Trophoblast cell (in vitro differentiated cells and primary cell): ENCODE data around the gene CFAP99.
"Not testable (repeated sequence)": the region's sequence is repeated elsewhere in the genome, so short reads cannot be mapped to it uniquely, and the experiment has no call there.

Experiments used
- DNase-seq, 2 donors: peaks; one replicate each; pipeline ENCODE4 v3.0.0-alpha.2; 2016
- H2AFZ ChIP-seq: 2 replicates; pipeline ENCODE4 v1.6.1; 2013; ENCODE audit warnings: low read length, moderate library complexity, mild to moderate bottlenecking; ENCODE audit not compliant: insufficient read depth, poor library complexity
- H2AK5ac ChIP-seq: 2 replicates; pipeline ENCODE4 v1.6.1; 2013; ENCODE audit warnings: mild to moderate bottlenecking, low read length
- H2BK120ac ChIP-seq: 2 replicates; pipeline ENCODE4 v1.6.1; 2013; ENCODE audit warnings: low read length, mild to moderate bottlenecking, moderate library complexity; ENCODE audit not compliant: insufficient read depth, poor library complexity
- H2BK12ac ChIP-seq: 2 replicates; pipeline ENCODE4 v1.6.1; 2013; ENCODE audit warnings: mild to moderate bottlenecking, low read length, moderate library complexity
- H2BK5ac ChIP-seq: 2 replicates; pipeline ENCODE4 v1.6.1; 2013; ENCODE audit warnings: low read length, low read depth, moderate library complexity, mild to moderate bottlenecking; ENCODE audit not compliant: poor library complexity
- H3K14ac ChIP-seq: 2 replicates; pipeline ENCODE4 v1.6.1; 2013; ENCODE audit warnings: mild to moderate bottlenecking, low read length
- H3K18ac ChIP-seq: 2 replicates; pipeline ENCODE4 v1.6.1; 2013; ENCODE audit warnings: mild to moderate bottlenecking, low read length
- H3K23ac ChIP-seq: 2 replicates; pipeline ENCODE4 v1.6.1; 2013; ENCODE audit warnings: low read length
- H3K27ac ChIP-seq: 2 replicates; pipeline ENCODE4 v1.5.1; 2013; ENCODE audit warnings: low read depth, mild to moderate bottlenecking, inconsistent platforms, low read length, moderate library complexity
- H3K27me3 ChIP-seq: 2 replicates; pipeline ENCODE4 v1.6.1; 2013; ENCODE audit warnings: inconsistent platforms, mild to moderate bottlenecking, low read length, moderate library complexity; ENCODE audit not compliant: insufficient read depth
- H3K36me3 ChIP-seq, 2 experiments: 1 replicate in 1 of 2; 2 replicates in 1 of 2; pipeline ENCODE4 v1.6.1; 2013; ENCODE audit warnings: low read length in 2 of 2, mild to moderate bottlenecking in 2 of 2, moderate library complexity in 1 of 2; ENCODE audit not compliant: insufficient read depth in 2 of 2, control insufficient read depth in 1 of 2
- H3K4ac ChIP-seq: 2 replicates; pipeline ENCODE4 v1.6.1; 2013; ENCODE audit warnings: low read depth, mild to moderate bottlenecking, low read length, moderate library complexity
- H3K4me1 ChIP-seq, 2 experiments: 1 replicate in 1 of 2; 2 replicates in 1 of 2; pipeline ENCODE4 v1.6.1; 2013; ENCODE audit warnings: low read length in 2 of 2, mild to moderate bottlenecking in 2 of 2, moderate library complexity in 1 of 2; ENCODE audit not compliant: insufficient read depth in 2 of 2, control insufficient read depth in 1 of 2
- H3K4me2 ChIP-seq: 2 replicates; pipeline ENCODE4 v1.6.1; 2013; ENCODE audit warnings: inconsistent platforms, mild to moderate bottlenecking, low read length, moderate library complexity
- H3K4me3 ChIP-seq: 2 replicates; pipeline ENCODE4 v1.5.1; 2013; ENCODE audit warnings: mild to moderate bottlenecking, low read depth, low read length, inconsistent platforms
- H3K79me1 ChIP-seq: one replicate; pipeline ENCODE4 v1.6.1; 2013; ENCODE audit warnings: low read length
- H3K79me2 ChIP-seq: 2 replicates; pipeline ENCODE4 v1.6.1; 2013; ENCODE audit warnings: low read length, mild to moderate bottlenecking; ENCODE audit not compliant: control insufficient read depth, insufficient read depth, poor library complexity
- H3K9ac ChIP-seq: 2 replicates; pipeline ENCODE4 v1.6.1; 2013; ENCODE audit warnings: mild to moderate bottlenecking, low read length
- H3K9me3 ChIP-seq: 2 replicates; pipeline ENCODE4 v1.6.1; 2013; ENCODE audit warnings: low read depth, mild to moderate bottlenecking, control low read depth, inconsistent platforms, low read length; ENCODE audit not compliant: insufficient read depth
- H4K12ac ChIP-seq: 2 replicates; pipeline ENCODE4 v1.6.1; 2013; ENCODE audit warnings: low read depth, mild to moderate bottlenecking, low read length, moderate library complexity
- H4K8ac ChIP-seq: 2 replicates; pipeline ENCODE4 v1.6.1; 2013; ENCODE audit warnings: low read depth, mild to moderate bottlenecking, low read length, moderate library complexity
- H4K91ac ChIP-seq: one replicate; pipeline ENCODE4 v1.6.1; 2013; ENCODE audit warnings: low read depth, mild to moderate bottlenecking, low read length, moderate library complexity
- WGBS: extraction: QIAGEN DNeasy Blood & Tissue Kit; methylation state at CpG from one replicate; pipeline ENCODE4 v1.1.7; 2013; ENCODE audit warnings: missing lambda C conversion rate; ENCODE audit not compliant: insufficient read length, insufficient coverage; ENCODE audit errors: extremely low coverage; 5-methylcytosine and 5-hydroxymethylcytosine counted together

CFAP99 gene

DNA sequence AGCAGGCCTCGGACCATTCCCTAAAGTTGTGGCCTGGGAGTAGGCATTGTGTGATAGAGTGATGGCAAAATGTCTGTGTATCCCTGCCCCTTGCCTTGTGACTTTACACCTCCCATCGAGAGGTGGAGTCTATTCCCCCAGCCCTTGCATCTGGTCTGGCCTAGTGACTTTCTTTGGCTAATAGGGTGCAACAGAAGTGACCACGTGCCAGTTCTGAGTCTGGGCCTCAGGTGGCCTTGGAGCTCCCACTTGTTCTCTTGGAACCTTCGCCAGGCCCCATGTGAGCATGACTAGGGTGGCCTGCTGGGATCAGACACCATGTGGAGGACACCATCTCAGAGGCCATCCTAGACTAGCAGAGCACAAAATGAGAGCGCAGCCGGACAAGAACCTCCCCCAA is 46.3 kb downstream of the CFAP99 start:
- Histone ChIP-seq H2AK5ac (no peak overlapping the region), H3K36me3 (peaks cover 0 to 5% of the 10 kb centered on the region in 2 experiments), H2BK12ac (no peak overlapping the region), H4K91ac (no peak overlapping the region), H3K79me2 (peaks cover 18% of the 10 kb centered on the region), H4K12ac (no peak overlapping the region), H3K9me3 (no peaks in the 10 kb centered on the region), H3K18ac (no peak overlapping the region), H3K23ac (no peak overlapping the region), H3K4me1 (peaks cover 8 to 14% of the 10 kb centered on the region in 2 experiments), H2BK120ac (no peak overlapping the region), H4K8ac (no peak overlapping the region), H3K27me3 (peaks cover 3% of the 10 kb centered on the region), H3K4me3 (no peak overlapping the region), H2AFZ (no peak overlapping the region), H3K79me1 (peaks cover 14% of the 10 kb centered on the region), H3K4ac (no peak overlapping the region), H3K9ac (no peak overlapping the region), H3K4me2 (no peak overlapping the region), H2BK5ac (no peak overlapping the region), H3K14ac (no peak overlapping the region), H3K27ac (no peak overlapping the region)
- no CpG with 5 or more reads among the region's 6 CpGs for WGBS
- DNase-seq: no peak

DNA sequence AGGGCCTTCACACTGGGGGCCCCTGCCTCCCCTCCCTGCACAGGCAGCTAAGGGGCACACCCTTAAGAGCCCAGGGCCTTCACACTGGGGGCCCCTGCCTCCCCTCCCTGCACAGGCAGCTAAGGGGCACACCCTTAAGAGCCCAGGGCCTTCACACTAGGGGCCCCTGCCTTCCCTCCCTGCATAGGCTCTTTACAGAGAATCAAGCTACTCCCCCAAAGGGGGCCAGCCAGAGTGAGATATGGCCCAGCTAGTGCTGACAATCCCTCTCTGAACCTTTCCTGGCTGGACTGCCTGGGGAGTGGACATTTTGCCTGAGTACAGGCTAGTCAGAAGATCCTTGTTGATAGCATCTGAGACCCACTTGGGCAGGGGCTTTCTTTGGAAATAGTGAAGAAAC is 46.8 kb downstream of the CFAP99 start:
- Histone ChIP-seq H3K4me1 (peaks cover 8 to 15% of the 10 kb centered on the region in 2 experiments), H3K79me2 (peaks cover 19% of the 10 kb centered on the region), H3K79me1 (peaks cover 14% of the 10 kb centered on the region)
- H2BK120ac ChIP-seq, H3K23ac ChIP-seq, H4K91ac ChIP-seq, H3K4me2 ChIP-seq, H3K27me3 ChIP-seq, H3K36me3 ChIP-seq, H2BK12ac ChIP-seq, H4K8ac ChIP-seq, H3K14ac ChIP-seq, H2AK5ac ChIP-seq, H2AFZ ChIP-seq, H3K9ac ChIP-seq, DNase-seq, H3K9me3 ChIP-seq, H3K4ac ChIP-seq, H3K4me3 ChIP-seq, H3K27ac ChIP-seq, H3K18ac ChIP-seq, H4K12ac ChIP-seq, H2BK5ac ChIP-seq: not testable (repeated sequence)

DNA sequence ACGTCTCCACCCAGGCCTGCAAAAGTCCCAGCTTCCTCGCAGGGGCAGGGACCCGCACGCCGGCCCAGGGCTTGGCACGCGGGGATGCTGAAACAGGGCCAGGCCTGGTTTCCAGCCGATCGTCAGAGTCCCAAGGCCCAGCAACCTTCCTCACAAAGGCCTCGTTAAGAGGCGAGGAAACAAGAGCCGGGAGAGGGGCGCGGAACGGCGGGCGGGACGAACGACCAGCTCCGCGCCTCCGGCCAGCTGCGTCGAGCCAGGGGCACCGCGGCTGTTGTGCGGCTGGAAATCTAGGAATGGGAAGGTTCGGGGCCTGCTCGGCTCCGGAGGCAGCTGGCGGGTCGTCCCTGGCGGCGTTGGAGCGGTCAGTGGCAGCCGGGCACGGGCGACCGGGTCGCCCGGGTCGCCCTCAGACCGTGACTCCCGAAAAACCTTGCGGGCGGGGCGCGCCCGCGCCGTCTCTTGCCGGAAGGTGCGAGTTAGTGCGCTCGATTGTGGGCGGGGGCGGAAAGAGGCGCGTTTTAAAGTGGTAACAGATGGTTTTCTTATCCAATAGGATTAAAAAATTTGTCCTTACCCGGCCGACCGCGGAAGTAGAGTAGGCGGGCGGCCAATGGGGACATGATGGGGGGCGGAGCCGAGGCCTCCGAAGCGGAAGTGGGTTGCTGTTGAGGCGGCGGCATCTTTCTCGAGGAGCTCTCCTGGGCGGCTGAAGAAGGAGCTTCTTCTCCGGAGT is 49.9 kb downstream of the CFAP99 start, which contains the start of gene RNF4:
Gene RNF4, plus strand, starts transcription at position 651 of the 736 bp plus-strand sequence. CDS start 21,388 bp downstream, outside the sequence.
- H3K79me2 ChIP-seq: peaks cover 28% of the 10 kb centered on the region
- H3K14ac ChIP-seq: peak within 1 kb of the TSS; percentile 98
- no peak within 1 kb of the TSS for H2BK12ac ChIP-seq
- peaks cover 14 to 16% of the 10 kb centered on the region in 2 experiments for H3K36me3 ChIP-seq
- peaks cover 2% of the 10 kb centered on the region for H3K27me3 ChIP-seq
- H2AFZ ChIP-seq: peak within 1 kb of the TSS; percentile 90
- peak within 1 kb of the TSS; percentile 90 for H3K4me2 ChIP-seq
- peak within 1 kb of the TSS; percentile 60 for H3K27ac ChIP-seq
- H3K4me3 ChIP-seq: peak within 1 kb of the TSS; percentile 90
- peak within 1 kb of the TSS; percentile 91 for H4K91ac ChIP-seq
- H2BK120ac ChIP-seq: peak within 1 kb of the TSS; percentile 86
- no peak within 1 kb of the TSS for H3K23ac ChIP-seq
- peak within 1 kb of the TSS; percentile 95 for H2AK5ac ChIP-seq
- DNase-seq: peak; percentile 96 to 97
- H3K4me1 ChIP-seq: peaks cover 5 to 10% of the 10 kb centered on the region in 2 experiments
- peak within 1 kb of the TSS; percentile 85 for H3K18ac ChIP-seq
- peak within 1 kb of the TSS; percentile 95 for H4K12ac ChIP-seq
- H3K4ac ChIP-seq: peak within 1 kb of the TSS; percentile 99
- H4K8ac ChIP-seq: peak within 1 kb of the TSS; percentile 96
- peaks cover 14% of the 10 kb centered on the region for H3K79me1 ChIP-seq
- no CpG with 5 or more reads among the region's 74 CpGs for WGBS
- no peaks in the 10 kb centered on the region for H3K9me3 ChIP-seq
- peak within 1 kb of the TSS; percentile 82 for H2BK5ac ChIP-seq
- H3K9ac ChIP-seq: peak within 1 kb of the TSS; percentile 93

DNA sequence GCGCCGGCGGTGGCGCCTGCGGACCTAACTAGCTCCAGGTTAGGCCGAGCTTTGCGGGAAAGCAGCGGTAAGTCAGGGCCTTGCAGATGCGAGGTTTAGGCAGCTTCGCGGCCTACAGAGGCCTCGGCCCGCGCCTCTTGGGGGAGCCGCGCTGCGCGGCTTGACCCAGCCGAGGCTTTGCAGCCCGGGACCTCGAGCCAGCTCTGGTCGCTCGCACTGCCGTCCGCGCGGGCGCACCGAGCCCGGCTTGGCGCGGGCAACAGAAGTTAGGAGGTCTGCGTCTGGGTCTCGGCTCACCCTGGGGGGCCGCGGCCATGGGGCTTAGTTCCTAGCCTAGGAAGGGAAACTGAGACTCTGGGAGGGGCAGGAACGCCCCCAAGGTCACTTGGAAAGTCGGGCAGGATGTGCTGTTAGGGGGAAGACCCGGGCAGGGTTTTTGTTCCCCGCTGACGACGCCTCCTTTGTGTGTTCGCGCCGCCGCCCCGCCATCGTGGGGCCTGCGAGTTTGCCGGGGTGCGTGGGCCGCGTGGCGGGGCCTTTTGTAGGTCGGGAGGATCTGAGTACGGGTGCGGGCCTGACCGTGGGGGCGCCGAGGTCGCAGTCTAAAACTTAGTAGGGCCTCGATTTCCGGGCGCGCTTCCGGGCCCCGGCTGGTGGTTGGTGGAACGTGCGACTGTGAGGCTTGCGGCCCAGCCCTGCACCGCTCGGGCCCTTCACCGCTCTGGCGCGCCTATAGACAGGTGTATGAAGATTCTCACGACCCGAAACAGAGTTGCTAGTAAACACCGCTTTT is 50.6 kb downstream of the CFAP99 start:
- H2AFZ ChIP-seq: peak overlapping the region; percentile 56
- peak overlapping the region; percentile 93 for H3K9ac ChIP-seq
- peak overlapping the region; percentile 45 for H2BK120ac ChIP-seq
- H3K4me1 ChIP-seq: peaks cover 5 to 10% of the 10 kb centered on the region in 2 experiments
- no peak overlapping the region for H3K23ac ChIP-seq
- peak overlapping the region; percentile 84 for H4K91ac ChIP-seq
- DNase-seq: peak; percentile 11 to 39
- peak overlapping the region; percentile 82 for H2BK5ac ChIP-seq
- H3K27me3 ChIP-seq: no peaks in the 10 kb centered on the region
- peak overlapping the region; percentile 93 for H4K12ac ChIP-seq
- no peak overlapping the region for H2BK12ac ChIP-seq
- H3K4me3 ChIP-seq: peak overlapping the region; percentile 90
- peak overlapping the region; percentile 86 for H2AK5ac ChIP-seq
- peak overlapping the region; percentile 65 for H3K18ac ChIP-seq
- H3K4ac ChIP-seq: peak overlapping the region; percentile 99
- H3K79me2 ChIP-seq: peaks cover 28% of the 10 kb centered on the region
- peak overlapping the region; percentile 60 for H3K27ac ChIP-seq
- peaks cover 14% of the 10 kb centered on the region for H3K79me1 ChIP-seq
- H4K8ac ChIP-seq: peak overlapping the region; percentile 88
- peak overlapping the region; percentile 85 for H3K14ac ChIP-seq
- H3K9me3 ChIP-seq: no peaks in the 10 kb centered on the region
- no CpG with 5 or more reads among the region's 78 CpGs for WGBS
- peaks cover 14 to 16% of the 10 kb centered on the region in 2 experiments for H3K36me3 ChIP-seq
- H3K4me2 ChIP-seq: peak overlapping the region; percentile 82
